ENCODE measurements around the gene TNFRSF6B. TPM values are rescaled to one million over a fixed set of nuclear protein-coding genes. Genes with fewer than 3 reads are reported as not detected.
A peak's percentile ranks its signal among the peaks of the same experiment; 100 is the strongest.

TNFRSF6B gene
- total RNA-seq, 1 donor from 2014 or later, result not detected

DNA sequence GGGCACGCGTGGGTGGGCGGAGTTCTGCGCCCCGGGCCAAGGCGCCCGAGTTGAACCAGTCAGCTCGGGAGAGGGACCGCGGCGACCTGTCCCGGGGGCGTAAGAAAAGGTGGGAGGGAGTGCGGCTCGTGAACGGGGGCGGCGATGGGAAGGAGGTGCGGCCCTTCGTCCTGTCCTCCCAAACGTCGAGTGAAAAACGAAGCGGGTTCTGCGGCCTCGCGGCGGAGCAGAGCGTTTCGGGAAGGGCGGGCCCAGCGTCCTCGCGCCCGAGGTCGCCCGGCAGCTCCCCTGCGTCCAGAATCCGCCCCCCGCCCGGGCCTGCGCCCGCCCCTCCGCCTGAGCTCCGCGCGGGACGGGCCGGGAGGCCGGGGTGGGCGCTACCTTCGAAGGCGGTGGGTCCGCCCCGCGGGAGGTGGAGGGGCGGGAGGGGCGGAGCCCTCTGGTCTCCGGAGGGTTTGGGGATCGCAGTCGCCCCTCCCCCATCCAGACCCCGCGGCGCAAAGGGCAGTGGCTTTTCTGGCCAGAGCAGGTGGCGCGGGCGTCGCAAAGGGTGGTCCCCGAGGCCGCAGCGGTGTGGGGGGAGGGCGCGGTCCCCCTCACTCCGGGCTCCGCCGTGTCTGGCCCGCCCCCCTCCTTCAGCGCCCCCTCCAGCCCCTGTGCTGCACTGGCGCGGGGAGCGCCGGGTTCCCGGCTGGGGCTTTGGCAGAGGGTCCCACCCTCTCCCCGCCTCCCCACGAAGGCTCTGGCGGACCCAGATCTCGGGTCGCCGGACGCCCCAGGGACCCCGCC, 44.1 kb upstream of the TNFRSF6B start:
- Mint-ChIP-seq H3K4me1 (ENCODE audit: low read depth) (peaks cover 5% of the 10 kb centered on the region), H3K9me3 (ENCODE audit: low read depth) (no peaks in the 10 kb centered on the region), H3K27me3 (peaks cover 14% of the 10 kb centered on the region), H3K36me3 (ENCODE audit: insufficient read depth) (no peaks in the 10 kb centered on the region), H3K27ac (no peak overlapping the region), H3K4me3 (ENCODE audit: low read depth) (peak overlapping the region; percentile 55)
- TF ChIP-seq, protein P1, sequence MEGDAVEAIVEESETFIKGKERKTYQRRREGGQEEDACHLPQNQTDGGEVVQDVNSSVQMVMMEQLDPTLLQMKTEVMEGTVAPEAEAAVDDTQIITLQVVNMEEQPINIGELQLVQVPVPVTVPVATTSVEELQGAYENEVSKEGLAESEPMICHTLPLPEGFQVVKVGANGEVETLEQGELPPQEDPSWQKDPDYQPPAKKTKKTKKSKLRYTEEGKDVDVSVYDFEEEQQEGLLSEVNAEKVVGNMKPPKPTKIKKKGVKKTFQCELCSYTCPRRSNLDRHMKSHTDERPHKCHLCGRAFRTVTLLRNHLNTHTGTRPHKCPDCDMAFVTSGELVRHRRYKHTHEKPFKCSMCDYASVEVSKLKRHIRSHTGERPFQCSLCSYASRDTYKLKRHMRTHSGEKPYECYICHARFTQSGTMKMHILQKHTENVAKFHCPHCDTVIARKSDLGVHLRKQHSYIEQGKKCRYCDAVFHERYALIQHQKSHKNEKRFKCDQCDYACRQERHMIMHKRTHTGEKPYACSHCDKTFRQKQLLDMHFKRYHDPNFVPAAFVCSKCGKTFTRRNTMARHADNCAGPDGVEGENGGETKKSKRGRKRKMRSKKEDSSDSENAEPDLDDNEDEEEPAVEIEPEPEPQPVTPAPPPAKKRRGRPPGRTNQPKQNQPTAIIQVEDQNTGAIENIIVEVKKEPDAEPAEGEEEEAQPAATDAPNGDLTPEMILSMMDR (IDR thresholded peaks at IDR 0.05; ENCODE audit: unreplicated experiment), result peak; percentile 9
- DNase-seq (ENCODE audit: low spot score, unreplicated experiment), result no peak

DNA sequence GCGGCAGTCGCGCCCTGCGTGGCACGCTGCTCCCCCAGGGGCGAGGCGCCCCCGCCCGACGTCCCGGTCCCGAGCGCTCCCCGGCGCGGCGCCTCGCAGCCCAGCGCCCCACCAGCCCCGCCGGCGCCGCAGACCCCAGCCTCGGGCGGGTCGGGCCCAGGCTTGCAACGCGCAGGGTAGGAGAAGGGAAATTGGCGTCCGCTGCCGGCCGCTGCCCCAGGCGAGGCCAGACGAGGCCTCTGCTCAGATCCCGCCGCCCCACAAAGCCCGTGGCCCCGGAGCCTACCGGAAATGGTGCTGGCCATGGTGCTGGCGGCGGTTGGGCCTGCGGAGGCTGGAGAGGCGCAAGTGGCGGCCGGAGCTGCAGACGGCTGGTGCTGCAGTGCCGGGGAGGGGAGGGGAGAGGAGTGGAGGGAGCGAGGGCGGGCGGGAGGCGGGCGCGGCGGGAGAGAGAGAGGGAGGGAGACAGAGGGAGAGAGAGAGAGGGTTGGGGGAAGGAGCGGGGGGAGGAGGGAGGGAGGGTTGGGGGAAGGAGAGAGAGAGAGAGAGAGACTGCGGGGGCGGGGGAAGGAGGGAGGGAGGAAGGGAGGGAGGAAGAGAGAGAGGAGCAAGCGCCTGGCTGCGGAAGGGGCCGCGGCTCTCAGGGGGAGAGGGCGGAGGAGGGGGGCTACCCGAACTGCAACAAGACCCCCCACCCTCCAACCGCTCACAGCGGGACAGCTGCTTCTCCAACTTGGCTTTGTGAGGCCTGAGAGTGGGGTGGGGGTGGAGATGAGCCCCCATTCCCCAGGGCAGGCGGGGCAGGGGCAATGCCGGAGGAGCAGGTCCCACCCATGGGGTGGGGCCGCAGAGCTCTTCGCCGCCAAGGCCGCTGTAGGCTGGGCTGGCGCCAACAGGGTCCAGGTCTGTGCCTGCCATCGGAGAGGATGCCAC, 43.1 kb upstream of the TNFRSF6B start, which contains the start of gene STMN3:
Gene STMN3 (minus strand): TSS at position 384 of the 933 bp plus-strand sequence. CDS start 79 bp downstream, at position 305.
- TF ChIP-seq, protein P1 (IDR thresholded peaks at IDR 0.05; ENCODE audit: unreplicated experiment), result no peak
- Mint-ChIP-seq H3K4me3 (ENCODE audit: low read depth) (peak within 1 kb of the TSS; percentile 58), H3K27ac (no peak within 1 kb of the TSS), H3K27me3 (peaks cover 14% of the 10 kb centered on the region), H3K36me3 (ENCODE audit: insufficient read depth) (no peaks in the 10 kb centered on the region), H3K4me1 (ENCODE audit: low read depth) (peaks cover 7% of the 10 kb centered on the region), H3K9me3 (ENCODE audit: low read depth) (no peaks in the 10 kb centered on the region)
- peak; percentile 89 for DNase-seq (ENCODE audit: low spot score, unreplicated experiment)

DNA sequence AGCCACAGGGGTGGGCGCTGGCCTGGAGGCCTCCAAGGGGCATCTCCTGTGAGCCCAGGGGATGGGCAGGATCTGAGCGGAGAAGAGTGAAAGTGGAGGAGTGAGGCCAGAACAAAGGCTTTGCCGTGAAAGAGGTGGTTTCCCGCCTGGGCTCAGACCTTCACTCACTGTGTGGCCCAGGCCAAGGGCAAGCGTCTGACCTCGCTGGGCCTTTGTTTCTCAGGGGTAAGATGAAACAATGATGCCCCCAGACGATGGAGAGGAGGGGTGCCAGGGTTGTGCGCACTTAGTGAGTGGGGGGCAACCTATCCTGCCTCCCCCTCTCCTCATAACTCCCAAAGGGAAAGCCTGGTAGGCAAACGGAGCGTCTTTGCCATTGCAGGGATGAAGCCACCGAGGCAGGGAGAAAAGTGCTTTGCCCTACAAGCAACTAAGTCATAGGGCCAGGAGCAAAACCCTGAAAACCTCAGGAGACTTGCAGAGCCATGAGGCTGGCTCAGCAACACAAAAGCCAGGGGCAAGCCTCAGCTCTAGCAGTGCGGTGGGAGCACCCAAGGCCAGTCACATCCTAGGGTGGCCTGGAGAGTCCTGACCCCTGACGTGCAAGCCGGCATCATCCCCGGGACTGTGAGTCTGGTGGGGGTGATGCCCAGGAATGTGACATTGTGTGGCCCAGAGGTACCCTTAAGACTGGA, 42.3 kb upstream of the TNFRSF6B start:
- no peak overlapping the region for H3K27ac Mint-ChIP-seq
- H3K36me3 Mint-ChIP-seq (ENCODE audit: insufficient read depth), result no peaks in the 10 kb centered on the region
- peaks cover 13% of the 10 kb centered on the region for H3K4me1 Mint-ChIP-seq (ENCODE audit: low read depth)
- peak overlapping the region; percentile 58 for H3K4me3 Mint-ChIP-seq (ENCODE audit: low read depth)
- TF ChIP-seq, protein P1 (IDR thresholded peaks at IDR 0.05; ENCODE audit: unreplicated experiment), result no peak
- no peak for DNase-seq (ENCODE audit: low spot score, unreplicated experiment)
- peaks cover 10% of the 10 kb centered on the region for H3K27me3 Mint-ChIP-seq
- H3K9me3 Mint-ChIP-seq (ENCODE audit: low read depth), result no peaks in the 10 kb centered on the region

DNA sequence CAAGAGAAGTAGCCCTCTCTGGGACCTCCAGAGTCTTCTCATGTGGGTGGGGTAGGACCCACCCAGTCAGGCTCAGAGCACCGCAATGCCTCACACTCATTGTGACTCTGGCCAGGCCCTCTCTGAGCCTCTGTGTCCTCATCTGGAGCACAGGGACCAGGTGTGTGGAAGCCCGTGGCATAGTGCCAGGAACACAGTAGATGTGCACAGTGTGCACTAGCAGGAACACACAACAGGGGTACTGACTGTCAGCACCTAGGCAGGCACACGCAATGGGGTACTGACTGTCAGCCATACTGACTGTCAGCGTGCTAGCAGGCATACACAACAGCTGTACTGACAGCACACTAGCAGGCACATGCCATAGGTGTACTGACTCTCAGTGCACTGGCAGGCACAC, 41.2 kb upstream of the TNFRSF6B start:
- TF ChIP-seq, protein P1 (IDR thresholded peaks at IDR 0.05; ENCODE audit: unreplicated experiment), result no peak
- peaks cover 19% of the 10 kb centered on the region for H3K4me1 Mint-ChIP-seq (ENCODE audit: low read depth)
- no peak overlapping the region for H3K27ac Mint-ChIP-seq
- DNase-seq (ENCODE audit: low spot score, unreplicated experiment), result no peak
- no peak overlapping the region for H3K4me3 Mint-ChIP-seq (ENCODE audit: low read depth)
- H3K27me3 Mint-ChIP-seq, result peaks cover 10% of the 10 kb centered on the region
- no peaks in the 10 kb centered on the region for H3K9me3 Mint-ChIP-seq (ENCODE audit: low read depth)
- H3K36me3 Mint-ChIP-seq (ENCODE audit: insufficient read depth), result no peaks in the 10 kb centered on the region

DNA sequence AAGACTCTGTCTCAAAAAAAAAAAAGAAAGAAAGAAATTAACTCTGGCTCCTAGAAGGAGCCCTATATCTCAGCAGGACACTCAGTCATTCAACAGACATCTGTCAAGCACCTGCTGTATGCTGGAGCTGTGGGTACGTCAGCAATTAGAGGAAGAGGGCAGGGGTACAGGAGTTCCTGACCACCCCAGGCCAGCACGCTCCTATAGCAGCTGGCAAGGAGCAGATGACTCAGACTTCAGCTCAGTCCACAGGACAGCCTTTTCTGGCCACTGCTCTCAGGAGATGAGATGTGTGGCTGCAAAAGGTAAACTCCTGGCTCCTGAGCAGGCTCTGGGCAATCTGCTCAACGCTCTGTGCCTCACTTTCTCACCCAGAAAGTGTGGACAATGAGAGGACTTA, 40.0 kb upstream of the TNFRSF6B start:
- H3K4me1 Mint-ChIP-seq (ENCODE audit: low read depth), result peaks cover 19% of the 10 kb centered on the region
- H3K4me3 Mint-ChIP-seq (ENCODE audit: low read depth), result no peak overlapping the region
- no peak overlapping the region for H3K27ac Mint-ChIP-seq
- peaks cover 7% of the 10 kb centered on the region for H3K27me3 Mint-ChIP-seq
- DNase-seq (ENCODE audit: low spot score, unreplicated experiment), result no peak
- TF ChIP-seq, protein P1 (IDR thresholded peaks at IDR 0.05; ENCODE audit: unreplicated experiment), result no peak
- H3K36me3 Mint-ChIP-seq (ENCODE audit: insufficient read depth), result no peaks in the 10 kb centered on the region
- H3K9me3 Mint-ChIP-seq (ENCODE audit: low read depth), result no peaks in the 10 kb centered on the region
